Hematopoietic multipotent progenitor cell treated with erythropoietin and hydrocortisone succinate and interleukin-3 and kit ligand, for 6 days (in vitro differentiated cells): ENCODE data around the gene NRXN3.

Source experiments
- DNase-seq: peaks from one replicate; pipeline ENCODE4 v3.0.0-alpha.2; 2015

NRXN3 gene

GRCh38 chr14:79405512-79405910 is 1235.3 kb downstream of the NRXN3 start:
- DNase-seq = no peak

DNA sequence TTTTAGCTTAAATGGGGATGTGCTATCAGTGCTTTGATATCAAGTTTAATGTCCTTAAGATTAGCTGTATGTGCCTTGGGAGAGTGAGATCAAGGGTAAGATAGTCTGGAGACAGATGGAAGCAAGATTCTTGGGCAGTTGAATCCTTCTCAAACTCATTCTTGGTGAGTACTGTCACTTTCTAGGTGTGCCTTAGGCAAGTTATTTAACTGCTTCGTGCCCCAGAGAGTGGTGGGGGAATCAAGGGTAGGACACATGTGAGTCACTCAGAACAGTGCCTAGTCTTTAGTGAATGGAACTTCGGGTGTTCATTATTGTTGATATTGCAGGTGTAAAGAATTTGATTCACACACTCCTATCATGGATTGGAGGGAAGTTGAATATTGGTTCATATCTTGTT is 1237.4 kb downstream of the NRXN3 start:
- DNase-seq = no peak

DNA sequence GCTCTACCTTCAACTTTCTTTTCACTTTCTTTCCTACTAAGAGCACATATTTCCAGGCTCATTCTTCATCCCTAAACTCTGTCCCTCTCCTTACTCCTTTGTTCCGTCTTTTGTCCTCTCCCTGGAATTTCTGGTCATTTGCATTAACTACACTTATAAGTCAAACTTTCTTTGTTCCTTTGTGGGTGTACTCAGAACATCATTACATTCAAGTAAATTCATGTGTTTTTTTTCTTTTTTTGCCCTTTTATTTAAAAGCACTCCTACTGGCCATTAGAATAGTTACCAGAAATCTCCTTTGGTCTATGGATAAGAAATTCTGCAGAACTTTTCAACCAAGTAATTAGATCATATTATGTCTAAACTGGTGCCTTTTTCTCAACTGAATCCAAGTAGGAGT is 1238.5 kb downstream of the NRXN3 start:
- DNase-seq = no peak

DNA sequence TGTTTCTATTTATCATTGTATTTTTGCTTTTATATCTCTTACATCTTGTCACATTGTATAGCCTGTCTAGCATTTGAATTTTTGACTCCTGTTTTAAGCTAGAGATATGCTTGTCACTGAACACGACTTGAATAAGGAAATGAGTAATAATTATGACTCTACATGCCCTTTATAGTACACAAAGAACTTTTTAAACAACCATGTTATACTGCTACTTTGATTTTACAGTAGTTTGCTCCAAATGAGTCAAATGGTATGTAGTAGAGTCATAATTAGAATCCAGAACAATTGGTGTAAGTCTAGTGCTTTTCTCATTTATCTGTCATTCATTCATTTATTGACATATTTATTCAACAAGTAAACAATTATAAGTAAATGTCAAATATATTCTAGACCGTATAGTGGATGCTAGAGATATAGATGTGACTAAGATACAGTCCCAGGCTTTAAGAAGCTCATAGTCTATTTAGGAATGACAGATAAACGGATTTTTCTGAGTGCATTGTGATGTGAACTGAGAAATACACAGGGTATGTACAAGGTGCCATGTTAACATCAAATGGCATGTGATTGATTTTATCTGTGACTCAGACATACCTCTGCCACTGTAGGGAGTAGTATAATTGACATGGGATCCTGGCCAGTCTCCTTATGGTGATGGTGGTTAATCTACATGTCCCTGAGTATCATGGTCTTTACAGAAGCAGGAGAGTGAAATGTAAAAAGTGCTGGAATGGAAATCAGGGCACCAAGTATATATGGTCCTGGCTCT is 1241.4 kb downstream of the NRXN3 start:
- DNase-seq = no peak

GRCh38 chr14:79412822-79413221 is 1242.6 kb downstream of the NRXN3 start:
- DNase-seq = no peak

DNA sequence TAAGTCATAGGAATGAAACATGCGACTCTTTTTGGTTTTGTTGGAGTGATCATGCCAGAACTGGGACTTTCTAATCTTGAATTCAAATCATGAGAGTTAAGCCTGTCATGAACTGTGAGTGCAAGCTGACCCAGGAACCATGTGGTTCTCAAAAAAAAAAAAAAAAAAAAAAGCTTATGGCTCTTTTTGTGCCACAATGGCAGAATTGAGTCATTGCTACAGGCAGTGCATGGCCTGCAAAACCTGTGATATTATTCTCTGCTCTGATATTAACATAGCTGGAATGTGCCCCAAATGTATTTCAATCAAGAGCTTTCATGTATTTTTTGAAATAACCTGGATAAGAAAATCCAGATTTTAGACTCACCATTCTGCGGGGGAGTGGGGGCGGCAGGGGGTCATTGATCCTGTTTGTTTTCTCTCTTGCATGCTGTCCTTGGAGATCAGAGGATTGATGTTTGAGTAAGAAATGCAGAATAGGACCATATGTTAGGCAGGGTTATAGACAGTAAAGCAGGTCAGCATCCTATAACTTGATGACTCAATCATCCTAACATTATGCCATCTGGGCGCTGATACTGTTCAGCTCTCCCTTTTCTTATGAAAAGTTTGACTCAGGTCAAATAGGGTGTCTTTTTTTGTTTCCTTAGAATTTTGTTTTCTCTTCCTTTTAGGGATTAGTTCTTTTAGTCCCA is 1243.7 kb downstream of the NRXN3 start:
- DNase-seq = no peak

DNA sequence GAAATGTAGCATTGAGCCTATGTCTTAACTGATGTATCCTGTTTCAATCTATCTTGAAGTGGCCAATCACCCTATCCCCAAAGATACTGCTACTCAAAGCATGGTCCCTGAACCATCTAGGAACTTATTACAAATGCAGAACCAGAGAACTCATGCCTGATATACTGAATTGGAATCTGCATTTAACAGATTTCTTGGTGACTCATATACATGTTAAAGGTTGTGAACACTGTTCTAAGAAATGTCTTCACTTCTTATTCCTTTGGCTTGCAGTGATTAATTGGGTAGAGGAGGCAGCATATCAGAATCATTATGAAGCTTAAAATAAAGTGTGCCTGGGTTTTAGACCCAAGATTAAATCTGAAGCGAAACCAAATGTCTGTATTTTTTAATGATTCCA is 1245.6 kb downstream of the NRXN3 start:
- DNase-seq = no peak

DNA sequence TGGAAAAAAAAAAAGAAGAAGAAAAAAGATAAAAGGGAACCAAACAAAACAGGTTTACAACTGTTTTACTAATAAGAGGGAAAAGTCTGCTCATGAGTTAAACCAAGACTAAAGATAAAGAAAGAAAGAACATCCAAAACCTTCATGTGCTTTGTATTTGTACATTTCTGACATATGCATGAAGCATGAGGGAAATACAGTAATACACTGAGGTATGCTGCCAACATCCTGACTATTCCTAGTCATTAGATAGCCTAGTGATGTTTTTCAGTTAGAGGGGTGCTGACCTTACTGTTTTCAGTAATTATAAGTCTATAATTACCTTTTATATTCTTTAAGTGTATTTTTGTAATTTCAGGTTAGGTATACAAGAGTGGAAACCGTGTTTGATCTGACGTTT is 1247.8 kb downstream of the NRXN3 start:
- DNase-seq = no peak

DNA sequence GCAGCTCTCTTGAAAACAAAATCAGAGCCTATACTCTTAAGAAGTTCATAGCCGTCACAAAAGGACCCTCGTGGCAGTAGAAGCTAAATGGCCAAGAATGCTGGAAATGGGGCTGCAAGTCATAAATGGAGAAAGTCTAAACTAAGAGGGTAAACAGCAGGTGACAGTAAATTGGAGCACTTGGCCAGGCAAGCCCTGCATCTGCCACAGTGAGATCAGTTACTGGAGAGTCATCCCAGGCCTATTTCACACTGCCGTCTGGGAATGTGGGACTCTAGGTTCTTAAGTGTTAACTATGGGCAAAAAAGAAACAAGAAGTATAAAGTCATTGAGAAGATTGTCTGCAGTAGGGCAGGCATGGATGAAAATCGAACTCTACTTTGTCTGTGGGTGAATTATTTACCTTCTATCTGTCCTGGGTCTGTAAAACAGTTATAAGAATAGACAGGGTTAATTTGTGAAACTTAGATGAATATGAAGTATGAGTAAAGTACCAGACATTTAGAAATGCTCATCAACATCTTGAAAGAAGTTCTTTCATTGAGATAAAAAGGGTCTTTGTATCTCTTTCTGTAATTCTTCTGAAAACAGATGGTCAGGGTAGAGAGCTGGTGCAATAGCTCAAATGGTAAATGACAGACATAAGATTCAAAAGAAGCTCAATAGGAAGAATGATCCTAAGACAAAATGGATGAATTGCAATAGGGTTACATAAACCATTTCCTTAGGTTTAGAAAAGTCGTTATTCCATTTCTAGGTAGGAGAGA is 1248.7 kb downstream of the NRXN3 start:
- no peak for DNase-seq

DNA sequence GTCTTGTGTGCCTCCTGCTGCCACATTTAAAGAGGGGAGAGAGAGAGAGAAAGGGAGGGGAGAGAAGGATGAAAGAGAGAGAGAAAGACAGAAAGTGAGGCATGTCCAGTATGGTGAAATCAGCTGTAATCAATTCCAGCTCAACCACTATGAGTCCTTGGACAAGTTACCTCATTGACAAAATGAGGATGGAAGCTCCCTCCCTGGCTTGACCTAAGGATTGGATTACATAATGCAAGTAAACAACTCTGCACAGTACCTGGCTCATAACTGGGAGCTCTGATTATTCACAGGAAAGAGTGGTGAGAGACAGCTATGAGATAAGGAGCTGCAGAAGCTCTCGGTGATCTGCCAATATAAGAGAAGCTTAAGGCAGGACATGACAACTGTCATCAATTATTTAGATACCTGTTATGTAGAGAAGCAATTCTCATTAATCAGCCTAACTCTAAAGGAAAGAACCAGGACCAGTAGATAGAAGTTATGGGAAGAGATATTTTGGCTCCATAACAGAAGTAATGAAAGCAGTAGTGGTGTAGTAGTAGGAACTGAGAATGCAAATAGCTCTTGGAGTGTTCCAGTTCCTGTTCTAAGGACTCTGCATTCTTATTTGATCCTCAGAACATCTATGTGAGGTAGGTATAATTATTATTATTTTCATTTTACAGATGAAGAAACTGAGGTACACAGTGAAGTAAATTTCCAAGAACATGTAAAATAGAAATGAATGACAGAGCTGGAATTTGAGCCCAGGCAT is 1249.6 kb downstream of the NRXN3 start:
- DNase-seq = no peak

DNA sequence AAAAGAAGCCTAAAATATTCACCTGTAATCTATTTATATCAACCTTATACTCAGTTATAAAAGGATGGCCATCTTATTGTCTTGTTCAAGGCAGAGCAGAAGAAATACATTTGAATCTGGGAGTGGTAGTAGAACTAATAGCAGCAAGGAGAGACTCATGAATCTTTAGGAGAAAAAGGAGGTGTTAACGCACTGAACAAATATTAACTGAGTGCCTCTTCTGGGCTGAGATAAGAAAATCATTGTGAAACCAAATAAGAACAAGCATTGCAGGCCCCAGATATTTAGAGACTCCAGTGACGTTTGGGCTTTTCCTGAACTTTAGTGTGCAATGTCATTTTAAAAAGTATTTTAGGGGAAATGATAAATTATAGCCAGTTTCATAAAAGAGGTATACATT is 1250.6 kb downstream of the NRXN3 start:
- no peak for DNase-seq

GRCh38 chr14:79421811-79422210 is 1251.6 kb downstream of the NRXN3 start:
- peak; percentile 27 for DNase-seq

DNA sequence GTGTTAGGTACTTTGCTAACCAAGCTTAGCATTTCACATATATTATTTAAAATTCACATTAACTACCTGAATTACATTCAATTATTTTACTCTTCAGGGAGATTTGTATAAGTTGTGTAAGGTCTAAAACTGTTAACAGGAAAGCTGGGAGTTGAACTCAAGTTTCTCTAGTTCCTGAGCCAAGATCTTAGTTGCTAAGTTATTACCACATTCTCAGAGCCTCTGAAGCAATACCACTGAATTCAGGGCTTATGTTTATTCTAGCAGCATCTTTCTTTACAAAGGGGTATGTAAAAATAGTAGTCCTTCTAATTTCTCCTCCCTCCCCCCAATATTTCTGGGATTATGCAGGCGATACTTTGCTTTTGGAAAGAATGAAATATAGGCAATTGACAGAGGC is 1254.3 kb downstream of the NRXN3 start:
- DNase-seq = no peak

GRCh38 chr14:79426103-79426755 is 1256.1 kb downstream of the NRXN3 start:
- no peak for DNase-seq

GRCh38 chr14:79432640-79433039 is 1262.5 kb downstream of the NRXN3 start:
- DNase-seq = no peak

DNA sequence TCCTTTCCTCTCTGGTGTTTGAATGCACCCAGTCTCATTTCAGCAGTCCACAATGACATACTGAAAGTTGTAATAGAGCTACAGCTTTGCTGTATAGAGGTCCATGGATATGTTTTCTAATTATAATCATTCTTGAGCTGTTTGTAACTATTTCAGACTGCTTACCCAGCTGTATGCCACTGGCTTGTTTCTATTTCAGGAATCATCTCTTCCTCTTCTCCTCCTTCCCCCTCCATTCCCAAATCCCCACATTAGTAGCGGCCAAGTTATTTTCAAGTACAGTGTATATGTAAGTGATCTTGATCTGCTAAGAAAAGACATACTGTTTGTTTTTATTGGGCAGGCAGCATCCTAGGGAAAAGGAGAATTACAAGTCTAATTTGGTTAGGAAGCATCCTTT is 1266.2 kb downstream of the NRXN3 start:
- no peak for DNase-seq

DNA sequence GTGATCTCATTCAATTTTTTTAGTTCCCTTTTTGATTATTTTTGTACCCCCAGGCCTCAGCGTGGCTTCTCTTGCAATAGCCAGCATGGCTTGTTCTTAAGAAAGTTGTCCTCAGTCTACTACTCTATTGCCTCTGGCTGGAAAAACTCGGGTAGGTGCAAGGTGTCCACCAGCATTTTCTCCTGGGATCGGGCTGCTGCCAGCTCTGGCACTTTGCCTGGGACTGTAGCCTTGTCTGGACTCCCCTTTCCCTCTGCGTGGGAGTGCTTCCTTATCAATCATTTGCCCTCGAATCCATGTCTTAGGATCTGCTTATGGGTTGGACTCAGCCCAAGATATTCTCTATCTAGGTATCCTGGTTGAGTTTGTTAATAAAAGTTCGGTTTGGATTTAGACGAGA is 1267.8 kb downstream of the NRXN3 start:
- DNase-seq = no peak

DNA sequence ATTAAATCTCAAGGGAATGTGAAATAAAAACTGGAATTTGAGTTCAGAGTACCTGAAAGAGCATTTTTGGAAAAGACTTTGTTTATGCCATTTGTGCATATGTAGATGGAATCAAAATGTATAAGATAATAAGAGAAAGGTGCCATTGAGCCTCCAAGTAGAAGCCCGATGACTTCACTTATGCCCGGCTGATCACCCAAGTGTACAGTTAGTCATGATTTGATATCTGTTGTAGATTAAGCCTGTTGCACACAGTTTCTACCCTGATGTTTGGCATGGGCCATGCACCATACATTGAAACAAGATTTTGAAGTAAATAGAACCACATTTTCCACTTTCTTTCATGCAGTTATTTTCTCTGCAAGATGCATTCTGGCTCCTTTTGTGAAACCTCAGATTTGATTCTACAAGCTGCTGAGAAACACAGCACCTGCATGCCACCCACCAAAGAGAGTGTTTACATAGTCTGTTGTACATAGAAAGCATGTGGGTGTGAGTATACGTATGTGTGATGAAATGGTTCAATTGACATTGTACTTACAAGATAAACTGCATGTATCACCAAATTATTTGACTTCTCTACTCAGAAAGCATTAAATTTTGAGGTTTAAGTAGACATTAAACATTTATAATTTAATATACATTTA is 1268.6 kb downstream of the NRXN3 start:
- no peak for DNase-seq

- DNase-seq = no peak
Observed at GRCh38 chr14:79442786-79443185, 1272.6 kb downstream of the NRXN3 start.

DNA sequence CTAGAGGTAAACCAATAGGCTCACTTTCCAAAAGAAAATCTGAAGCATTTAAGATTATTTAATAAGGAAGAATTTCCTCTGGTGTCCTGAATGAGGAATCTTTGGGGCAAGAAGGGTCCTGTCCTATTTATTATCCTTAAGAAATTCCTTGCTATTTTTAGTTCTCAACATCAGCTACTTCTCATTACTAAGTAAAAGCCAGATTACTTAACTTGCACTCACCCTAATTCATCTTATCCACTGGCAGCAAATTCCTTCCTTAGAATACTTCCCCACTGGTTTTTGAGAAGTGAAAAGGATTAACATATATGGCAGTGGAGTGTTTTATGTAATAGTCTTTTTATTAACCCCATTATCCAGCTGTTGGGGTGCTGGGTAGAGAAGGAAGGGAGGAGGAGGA is 1273.4 kb downstream of the NRXN3 start:
- DNase-seq = no peak

DNA sequence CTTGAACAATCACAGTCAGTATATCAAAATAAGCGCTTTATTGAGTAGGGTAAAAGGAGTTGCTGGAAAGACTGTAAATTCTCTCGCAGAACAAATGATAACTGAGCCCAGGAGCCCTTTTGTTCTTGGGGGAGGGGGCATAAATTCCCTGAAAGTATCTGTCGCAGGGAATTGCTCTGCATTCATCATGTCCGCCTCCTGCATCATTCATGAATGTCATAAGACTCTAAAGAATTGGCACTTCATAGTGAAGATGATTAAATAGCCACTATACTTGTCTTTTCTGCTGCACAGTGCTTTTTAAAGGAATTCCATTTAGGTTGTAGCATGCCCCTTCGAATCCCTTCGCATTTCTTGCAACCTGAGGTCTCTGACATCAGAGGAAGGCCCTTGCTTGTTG is 1278.8 kb downstream of the NRXN3 start:
- DNase-seq = no peak

DNA sequence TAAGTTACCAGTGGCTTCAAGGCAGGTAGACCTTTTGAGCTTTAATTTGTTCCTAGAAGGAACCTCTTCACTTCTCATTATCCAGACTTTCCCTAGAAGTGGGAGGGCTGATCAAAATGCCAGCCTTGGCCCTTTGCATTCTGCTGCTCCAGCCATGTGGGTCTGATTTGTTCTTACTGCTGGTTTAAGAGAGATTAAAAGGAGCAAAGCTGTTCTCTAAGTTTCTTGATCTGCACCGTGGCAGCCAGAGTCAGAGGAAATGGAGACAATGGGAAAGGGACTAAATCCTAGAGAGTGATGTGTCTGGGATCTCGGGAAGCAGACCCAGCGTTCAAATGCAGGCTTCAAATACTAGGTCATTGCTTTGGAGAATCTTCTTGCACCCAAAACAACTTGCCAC is 1281.4 kb downstream of the NRXN3 start:
- no peak for DNase-seq
